Raji (cell line): ENCODE measurements around the gene CATSPER3.

Experiments used
- POLR2A ChIP-seq: IDR thresholded peaks from 2 replicates; pipeline ENCODE4 v1.6.1; 2011; ENCODE audit warnings: low read depth, low read length, control low read depth; ENCODE audit not compliant: insufficient read depth

CATSPER3 gene

DNA sequence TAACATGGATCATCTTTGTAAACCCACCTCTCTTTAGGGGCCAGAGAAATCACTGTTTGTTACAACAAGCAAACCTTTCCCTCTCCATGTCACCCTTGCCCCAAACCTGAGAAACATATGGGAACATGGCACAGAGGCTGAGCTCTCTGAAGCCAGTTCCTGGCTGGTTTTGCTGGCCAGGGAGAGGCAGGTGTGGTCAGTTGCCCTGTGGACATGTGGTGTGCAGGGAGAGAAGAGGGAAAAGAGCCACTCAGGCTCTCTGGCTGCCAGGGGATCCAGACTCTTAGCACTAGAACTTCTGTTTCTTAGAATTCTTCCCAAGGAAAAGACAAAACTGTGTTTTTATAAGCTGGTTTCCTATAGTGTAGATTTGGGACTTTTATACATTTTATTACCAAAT, 4.6 kb upstream of the CATSPER3 start:
- TF ChIP-seq POLR2A = no peak

DNA sequence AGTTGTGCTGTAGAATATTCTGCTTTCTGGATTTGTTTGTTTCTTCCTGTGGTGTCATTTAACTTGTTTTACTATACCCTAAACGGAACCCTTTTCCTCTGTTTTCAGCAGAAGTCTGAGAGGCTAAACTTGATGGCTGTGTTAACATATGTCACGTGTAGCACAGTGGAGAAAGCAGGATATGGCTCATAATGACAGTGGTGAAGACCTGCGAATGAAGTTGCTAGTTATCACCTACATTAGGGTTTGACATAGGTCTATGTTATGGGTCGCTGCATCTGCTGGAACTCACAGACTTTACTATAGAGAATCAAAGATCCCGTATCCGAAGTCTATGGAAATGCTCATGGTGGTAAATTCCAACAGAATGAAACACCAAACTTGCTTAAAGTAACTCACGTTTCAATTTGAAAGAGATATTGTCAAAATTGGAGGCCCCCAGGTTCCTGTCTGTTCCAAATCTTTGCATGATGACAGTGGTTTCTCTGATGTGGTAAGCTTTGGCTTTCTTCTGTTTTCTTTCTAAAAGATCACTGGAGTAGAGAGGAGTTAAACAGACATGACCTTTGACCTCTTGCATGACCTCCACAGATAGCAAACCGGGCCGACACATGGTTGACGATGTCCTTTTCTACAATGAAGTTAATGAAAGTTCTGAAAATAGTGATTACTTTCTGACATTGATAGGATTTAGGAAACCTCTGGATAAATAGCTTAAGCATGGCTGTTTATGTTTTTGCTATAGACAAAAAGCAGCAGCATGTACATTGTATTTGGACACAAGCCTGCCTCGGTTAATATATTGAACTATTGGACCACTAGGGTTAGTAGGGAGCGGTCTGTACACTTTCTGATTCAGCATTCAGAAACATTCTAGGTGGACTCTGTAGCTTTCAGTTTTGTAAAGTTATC, 3.1 kb upstream of the CATSPER3 start:
- no peak for TF ChIP-seq POLR2A

DNA sequence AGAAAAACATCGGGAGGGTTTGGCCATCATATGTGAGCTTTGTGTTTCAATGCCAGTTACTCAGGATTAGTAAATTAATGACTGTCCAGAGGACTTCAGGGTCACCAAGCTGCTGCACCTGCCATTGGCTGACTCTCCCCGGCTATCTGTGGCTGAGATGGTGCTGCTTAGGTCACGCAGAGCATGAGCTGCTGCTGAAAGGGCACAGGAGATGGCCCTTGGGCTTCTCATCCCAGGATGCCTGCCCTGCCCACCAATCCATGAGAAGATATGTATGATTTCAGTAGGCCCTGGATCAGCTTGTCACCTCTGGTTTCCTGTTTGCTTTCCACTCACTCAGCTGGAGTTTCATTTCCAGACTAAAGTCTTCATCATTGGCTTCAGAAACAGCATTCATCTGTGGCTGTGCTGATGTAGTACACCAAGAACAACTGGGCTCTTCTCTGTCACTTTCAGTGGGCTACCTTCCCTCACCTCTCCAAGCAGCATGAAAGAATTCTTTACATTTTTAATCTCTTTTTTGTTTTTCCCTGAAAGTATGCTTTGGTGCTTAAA, 2.4 kb upstream of the CATSPER3 start:
- no peak for TF ChIP-seq POLR2A

DNA sequence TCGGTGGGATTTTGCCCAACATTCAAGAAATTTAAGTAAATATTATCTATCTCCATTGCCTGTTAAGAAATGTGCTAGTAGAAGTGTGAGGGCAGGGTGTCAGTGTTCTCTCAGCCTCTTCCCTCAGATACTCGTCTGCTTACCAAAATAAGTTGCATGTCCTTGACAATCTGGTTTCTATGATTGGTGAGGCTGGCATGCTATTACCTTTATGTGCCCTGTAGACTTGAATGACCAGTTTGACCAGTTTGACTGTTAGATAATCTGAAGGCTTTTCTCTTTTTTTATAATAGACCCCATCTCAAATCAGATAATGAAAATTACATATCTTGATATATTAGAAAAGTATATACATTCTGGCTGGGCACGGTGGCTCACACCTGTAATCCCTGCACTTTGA, 348 bp downstream of the CATSPER3 start:
- no peak for TF ChIP-seq POLR2A

DNA sequence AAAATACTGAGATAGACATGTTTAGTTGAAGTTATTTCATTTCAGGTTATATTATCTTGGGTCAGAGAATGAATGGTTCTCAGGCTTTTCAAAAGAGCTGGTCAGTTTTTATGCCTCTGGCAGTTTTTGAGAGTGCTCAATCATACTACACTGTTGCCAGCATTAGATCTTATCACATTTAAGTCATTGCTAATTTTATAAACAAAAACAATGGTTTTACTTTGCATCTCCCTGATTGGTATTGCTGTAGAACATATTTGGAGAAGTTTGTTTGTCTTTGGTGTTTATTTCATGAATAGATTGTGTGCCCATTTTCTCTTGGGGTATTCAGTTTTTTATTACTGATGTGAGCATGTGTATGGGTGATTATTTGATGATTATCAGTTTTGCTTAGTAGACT, 1.5 kb downstream of the CATSPER3 start:
- no peak for TF ChIP-seq POLR2A

DNA sequence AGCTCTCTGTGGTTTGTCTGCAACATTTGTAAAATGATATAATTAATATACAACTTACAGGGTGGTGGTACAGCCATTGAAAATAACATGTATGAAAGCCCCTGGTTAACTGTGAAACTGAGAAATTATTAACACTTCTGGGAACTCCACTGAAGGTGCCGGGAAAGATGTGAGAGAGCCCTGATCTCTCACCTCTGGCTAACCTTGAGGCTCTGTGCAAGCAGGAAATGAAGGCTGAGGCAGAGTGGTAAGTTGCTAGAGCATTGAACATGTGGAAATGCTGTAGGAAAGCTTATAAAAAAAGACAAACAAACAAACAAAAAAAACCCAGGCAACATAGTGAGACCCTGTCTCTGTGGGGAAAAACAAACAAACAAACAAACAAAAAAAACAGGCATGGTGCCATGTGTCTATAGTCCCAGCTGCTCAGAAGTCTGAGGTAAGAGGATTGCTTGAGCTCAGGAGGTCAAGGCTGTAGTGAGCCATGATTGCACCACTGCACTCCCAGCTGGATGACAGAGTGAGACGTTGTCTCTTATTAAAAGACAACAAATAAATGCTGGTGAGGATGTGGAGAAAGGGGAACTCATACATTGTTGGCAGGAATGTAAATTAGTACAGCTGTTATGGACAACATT, 7.5 kb downstream of the CATSPER3 start:
- TF ChIP-seq POLR2A = no peak

DNA sequence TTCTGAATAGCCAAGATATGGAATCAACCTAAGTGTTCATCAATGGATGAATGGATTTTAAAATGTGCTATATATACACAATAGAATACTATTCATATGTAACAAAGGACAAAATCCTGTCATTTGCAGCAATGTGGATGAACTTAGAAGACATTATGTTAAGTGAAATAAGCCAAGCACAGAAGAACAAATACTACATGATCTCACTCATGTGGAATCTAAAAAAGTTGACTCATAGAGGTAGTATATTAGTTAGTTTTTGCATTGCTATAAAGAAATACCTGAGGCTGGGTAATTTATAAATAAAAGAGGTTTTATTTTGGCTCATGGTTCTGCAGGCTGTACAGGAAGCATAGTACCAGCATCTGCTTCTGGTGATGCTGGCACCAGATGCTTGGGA, 8.1 kb downstream of the CATSPER3 start:
- TF ChIP-seq POLR2A = no peak

DNA sequence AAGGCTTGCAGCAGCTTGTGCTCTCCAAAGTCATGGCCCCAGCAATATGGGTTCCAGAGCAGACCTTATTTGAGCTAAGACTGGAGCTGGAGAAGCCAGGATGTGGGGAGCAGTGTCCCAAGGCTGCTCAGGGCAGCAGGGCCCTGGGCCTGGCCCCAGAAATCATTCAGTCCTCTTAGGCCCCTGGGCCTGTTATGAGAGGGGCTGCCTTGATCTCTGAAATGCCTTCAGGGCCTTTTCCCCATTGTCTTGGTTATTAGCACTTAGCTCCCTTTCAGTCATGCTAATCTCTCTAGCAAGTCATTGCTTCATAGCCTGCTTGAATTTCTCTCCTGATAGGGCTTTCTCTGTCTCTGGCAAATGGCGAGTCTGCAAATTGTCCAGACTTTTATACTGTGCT, 9.1 kb downstream of the CATSPER3 start:
- no peak for TF ChIP-seq POLR2A

DNA sequence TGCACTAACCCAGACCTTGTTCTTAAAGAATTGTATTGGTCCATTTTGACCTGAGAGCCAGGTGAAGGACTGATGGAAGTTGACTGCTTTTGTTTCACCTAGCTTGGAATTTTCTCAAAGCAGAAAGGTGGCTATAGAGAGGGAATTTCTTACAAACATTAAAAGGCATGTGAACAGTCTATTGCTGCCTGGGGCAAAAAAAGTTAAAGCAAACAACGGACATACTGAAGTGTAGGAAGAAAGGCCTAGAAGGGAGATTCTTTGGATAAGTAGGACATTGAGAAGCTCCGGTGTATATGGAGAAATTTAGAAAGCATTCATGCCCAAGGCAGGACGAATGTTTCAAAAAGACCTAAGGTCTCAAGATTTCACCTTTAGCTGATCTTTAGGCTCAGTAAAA, 11.7 kb downstream of the CATSPER3 start:
- no peak for TF ChIP-seq POLR2A

DNA sequence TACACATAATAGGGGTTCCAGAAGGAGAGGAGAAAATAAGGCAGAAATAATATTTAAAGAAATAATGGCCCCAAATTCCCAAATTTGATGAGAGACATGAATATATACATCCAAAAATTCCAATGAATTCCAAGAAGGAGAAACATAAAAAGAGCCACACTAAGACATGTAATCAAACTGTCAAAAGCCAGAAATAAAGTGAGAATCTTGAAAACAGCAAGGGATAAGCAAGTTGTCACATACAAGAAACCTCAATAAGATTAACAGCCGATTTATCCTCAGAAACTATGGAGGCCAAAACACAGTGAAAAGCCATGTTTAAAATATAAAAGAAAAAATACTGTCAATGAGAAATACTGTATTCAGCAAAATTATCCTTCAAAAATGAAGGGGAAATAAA, 14.5 kb downstream of the CATSPER3 start:
- no peak for TF ChIP-seq POLR2A

DNA sequence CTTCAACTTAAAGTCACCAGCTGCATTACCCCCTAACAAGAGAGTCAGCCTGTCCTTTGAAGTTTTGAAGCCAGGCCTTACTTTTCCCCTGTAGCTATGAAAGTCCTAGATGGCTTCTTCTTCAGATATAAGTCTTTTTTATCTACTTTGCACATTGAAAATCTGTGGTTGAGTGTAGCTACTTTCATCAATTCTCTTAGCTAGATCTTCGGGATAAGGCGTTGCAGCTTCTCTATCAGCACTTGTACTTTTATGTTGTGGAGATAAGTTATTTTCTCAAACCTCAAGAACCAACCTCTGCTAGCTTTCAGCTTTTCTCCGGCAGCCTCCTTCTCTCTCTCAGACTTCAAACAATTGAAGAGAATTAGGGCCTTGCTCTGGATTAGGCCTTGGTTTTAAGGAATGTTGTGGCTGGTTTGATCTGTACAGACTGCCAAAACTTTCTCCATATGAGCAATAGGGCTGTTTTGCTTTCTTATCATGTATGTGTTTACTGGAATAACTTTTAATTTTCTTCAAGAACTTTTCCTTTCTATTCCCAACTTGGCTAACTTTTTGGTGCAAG, 21.6 kb downstream of the CATSPER3 start:
- no peak for TF ChIP-seq POLR2A

DNA sequence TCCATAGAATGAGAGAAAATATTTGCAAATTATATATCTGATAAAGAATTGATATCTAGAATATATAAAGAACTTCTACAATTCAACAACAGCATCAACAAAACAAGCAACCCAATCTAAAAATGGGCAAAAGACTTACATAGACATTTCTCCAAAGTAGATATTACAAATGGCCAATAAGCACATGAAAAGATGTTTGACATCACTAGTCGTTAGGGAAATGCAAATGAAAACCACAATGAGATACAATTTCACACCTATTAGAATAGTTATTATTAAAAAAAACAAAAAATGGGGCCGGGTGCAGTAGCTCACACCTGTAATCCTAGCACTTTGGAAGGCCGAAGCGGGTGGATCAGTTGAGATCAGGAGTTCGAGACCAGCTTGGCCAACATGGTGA, 24.4 kb downstream of the CATSPER3 start:
- TF ChIP-seq POLR2A = no peak

DNA sequence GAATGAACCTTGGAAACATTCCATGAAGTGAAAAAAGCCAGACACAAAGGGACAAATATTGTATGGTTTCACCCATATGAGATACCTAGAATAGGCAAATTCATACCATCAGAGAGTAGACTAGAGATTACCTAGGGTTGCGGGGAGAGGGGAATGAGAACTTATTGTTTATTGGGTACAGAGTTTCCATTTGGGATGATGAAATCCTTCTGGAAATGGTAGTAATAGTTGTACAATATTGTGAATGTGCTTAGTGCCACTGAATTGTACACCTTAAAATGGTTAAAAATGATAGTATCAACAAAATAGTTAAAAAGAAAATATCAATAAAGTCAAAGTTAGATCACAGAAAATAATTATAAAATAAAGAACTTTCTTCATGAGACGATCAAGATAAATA, 25.5 kb downstream of the CATSPER3 start:
- TF ChIP-seq POLR2A = no peak

DNA sequence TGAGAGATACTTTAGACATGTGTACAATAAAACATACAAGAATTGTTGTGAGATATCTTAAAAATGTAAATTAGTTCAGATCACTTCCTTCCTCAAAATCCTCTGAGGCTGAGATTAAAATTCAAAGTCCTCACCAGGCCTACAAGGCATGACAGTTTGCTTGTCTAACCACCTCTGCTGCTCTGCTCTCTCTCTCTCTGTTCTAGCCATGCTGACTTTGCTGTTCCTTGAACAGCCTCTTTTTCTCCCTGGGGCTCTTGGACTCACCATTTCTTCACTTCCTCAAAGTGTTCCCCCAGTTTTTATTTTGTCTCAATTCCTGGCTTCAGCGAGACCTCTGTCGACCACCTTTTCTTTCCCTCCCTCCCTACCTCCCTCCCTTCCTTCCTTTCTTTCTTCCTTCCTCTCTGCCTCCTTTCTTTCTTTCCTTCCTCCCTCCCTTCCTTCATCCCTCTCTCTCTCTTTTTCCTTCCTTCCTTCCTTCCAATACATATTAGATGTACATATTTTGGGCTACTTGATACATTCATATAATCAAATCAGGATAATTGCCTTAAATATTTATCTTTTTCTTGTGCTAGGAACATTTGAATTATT, 27.0 kb downstream of the CATSPER3 start:
- TF ChIP-seq POLR2A = 0 out of 2 replicates have a peak, but pooled peaks have one; percentile 19

DNA sequence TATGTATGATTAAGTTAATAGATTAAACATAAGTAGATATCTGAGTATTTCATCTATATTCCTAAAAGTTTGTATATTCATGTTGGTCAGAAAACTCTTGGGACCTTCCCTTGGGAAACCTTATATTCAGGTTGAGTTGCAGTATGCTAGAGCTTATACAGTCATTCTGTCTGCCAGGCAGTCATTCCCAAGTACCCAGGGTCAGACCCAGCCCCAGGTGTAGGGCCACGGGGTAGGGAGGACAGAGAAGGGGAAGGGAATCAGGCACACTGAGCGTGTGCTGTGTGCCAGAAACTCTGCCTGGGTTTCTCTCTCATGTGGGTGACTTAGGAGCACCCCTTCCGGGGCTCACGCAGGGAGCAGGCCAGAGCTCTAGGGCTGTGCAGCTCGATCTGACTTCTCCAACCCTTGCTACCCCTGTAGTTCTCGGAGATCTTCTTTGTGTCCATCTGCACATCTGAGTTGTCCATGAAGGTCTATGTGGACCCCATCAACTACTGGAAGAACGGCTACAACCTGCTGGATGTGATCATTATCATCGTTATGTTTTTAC, 28.2 kb downstream of the CATSPER3 start:
- TF ChIP-seq POLR2A = no peak

DNA sequence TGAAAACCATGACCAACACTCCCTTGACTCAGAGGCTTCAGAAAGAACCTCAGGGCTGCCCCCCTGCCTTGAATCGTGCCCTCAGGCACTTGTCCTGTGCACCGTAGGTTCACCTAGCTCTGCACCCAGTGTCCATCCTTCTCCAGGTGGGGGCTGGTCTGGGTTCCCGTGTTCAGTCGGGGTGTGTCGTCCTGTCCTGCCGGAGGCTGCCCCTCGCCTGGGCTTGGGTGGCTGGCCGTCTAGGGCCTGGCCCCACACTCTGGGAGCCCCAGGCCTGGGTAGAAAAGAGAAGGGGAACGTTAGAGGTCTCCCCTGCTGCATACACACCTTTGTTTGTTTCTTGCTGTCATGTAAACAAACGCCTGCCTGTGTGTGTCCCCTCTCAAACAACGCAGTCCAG, 29.3 kb downstream of the CATSPER3 start:
- TF ChIP-seq POLR2A = no peak

DNA sequence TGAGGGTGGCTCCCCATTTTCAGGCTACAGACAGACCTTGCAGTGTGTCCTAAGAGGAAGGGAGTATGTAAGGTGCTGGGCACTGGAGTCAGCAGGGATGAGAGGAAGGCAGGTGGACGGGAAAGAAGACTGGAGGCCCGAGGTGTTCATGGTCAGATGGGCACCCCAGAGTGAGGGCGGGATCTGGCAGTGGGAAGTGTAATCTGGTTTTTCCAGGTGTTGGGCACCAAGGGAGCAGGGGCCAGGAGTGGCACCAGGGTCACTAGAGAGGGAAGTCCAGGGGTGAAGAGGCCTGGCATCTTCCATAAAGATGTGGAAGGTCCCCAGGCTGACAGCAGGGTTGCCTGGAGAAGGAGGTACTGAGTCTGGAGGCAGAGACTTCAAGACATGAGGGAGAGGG, 36.7 kb downstream of the CATSPER3 start:
- TF ChIP-seq POLR2A = no peak
